OCI-LY1 (cell line): ENCODE data around the gene ARID3B.

Experiments used
- H2AFZ ChIP-seq: fragments of 200-600 bp; sonication (generic), shearing (Covaris generic); 2 replicates; pipeline ENCODE4 v1.6.0; 2014; ENCODE audit warnings: antibody characterized with exemption, mild to moderate bottlenecking, low read length
- H3F3A ChIP-seq: fragments of 200-600 bp; sonication (generic), shearing (Covaris generic); 2 replicates; pipeline ENCODE4 v1.6.0; 2014; ENCODE audit warnings: mild to moderate bottlenecking, antibody characterized with exemption, low read length, moderate library complexity; ENCODE audit not compliant: insufficient read depth
- H3K27ac ChIP-seq: fragments of 200-600 bp; sonication (generic); 2 replicates; pipeline ENCODE4 v1.5.1; 2014; ENCODE audit warnings: low read length, mixed run types, mild to moderate bottlenecking, low read depth; ENCODE audit not compliant: poor library complexity, severe bottlenecking
- H3K27me3 ChIP-seq: fragments of 200-600 bp; sonication (generic); 2 replicates; pipeline ENCODE4 v1.6.0; 2014; ENCODE audit warnings: antibody characterized with exemption, mild to moderate bottlenecking, low read length, moderate library complexity; ENCODE audit not compliant: insufficient read depth
- H3K36me3 ChIP-seq: fragments of 200-600 bp; sonication (generic); 2 replicates; pipeline ENCODE4 v1.6.1; 2014; ENCODE audit warnings: mild to moderate bottlenecking, antibody characterized with exemption, low read length, moderate library complexity, mixed read lengths; ENCODE audit not compliant: insufficient read depth
- H3K4me1 ChIP-seq: fragments of 200-600 bp; sonication (generic); 2 replicates; pipeline ENCODE4 v1.5.1; 2014; ENCODE audit warnings: mild to moderate bottlenecking, low read length, moderate library complexity; ENCODE audit not compliant: insufficient read depth, severe bottlenecking
- H3K4me2 ChIP-seq: fragments of 200-600 bp; sonication (generic), shearing (Covaris generic); 2 replicates; pipeline ENCODE4 v1.6.1; 2014; ENCODE audit warnings: low read length
- H3K4me3 ChIP-seq: fragments of 200-600 bp; sonication (generic); 2 replicates; pipeline ENCODE4 v1.5.1; 2014; ENCODE audit warnings: low read length, low read depth, mild to moderate bottlenecking, mixed read lengths; ENCODE audit not compliant: poor library complexity, severe bottlenecking
- H3K79me2 ChIP-seq: fragments of 200-600 bp; shearing (Covaris generic); 2 replicates; pipeline ENCODE4 v1.6.1; 2016; ENCODE audit warnings: mixed run types, low read length, mixed read lengths; ENCODE audit not compliant: insufficient read depth
- H3K9ac ChIP-seq: fragments of 200-600 bp; sonication (generic), shearing (Covaris generic); 2 replicates; pipeline ENCODE4 v1.6.1; 2014; ENCODE audit warnings: mild to moderate bottlenecking, low read length, mixed read lengths
- H3K9me2 ChIP-seq: fragments of 200-600 bp; sonication (generic), shearing (Covaris generic); 2 replicates; pipeline ENCODE4 v1.6.1; 2014; ENCODE audit warnings: low read depth, mild to moderate bottlenecking, low read length, mixed read lengths
- H3K9me3 ChIP-seq: fragments of 200-600 bp; shearing (Covaris generic); 2 replicates; pipeline ENCODE4 v1.6.1; 2014; ENCODE audit warnings: low read length, mixed read lengths
- H4K20me1 ChIP-seq: fragments of 200-600 bp; sonication (generic), shearing (Covaris generic); 2 replicates; pipeline ENCODE4 v1.6.0; 2016; ENCODE audit warnings: mild to moderate bottlenecking, low read length; ENCODE audit not compliant: insufficient read depth
- CTCF ChIP-seq: fragments of 200-600 bp; sonication (generic), shearing (Covaris generic); IDR thresholded peaks from 2 replicates; pipeline ENCODE4 v1.5.1; 2017; ENCODE audit warnings: mild to moderate bottlenecking, antibody characterized with exemption, low read length, moderate library complexity, mixed read lengths
- EZH2 ChIP-seq: fragments of 200-600 bp; sonication (generic), shearing (Covaris generic); IDR thresholded peaks from 2 replicates; pipeline ENCODE4 v1.8.0; 2017; ENCODE audit warnings: borderline replicate concordance, mixed run types, mild to moderate bottlenecking, antibody characterized with exemption, low read length, moderate library complexity, mixed read lengths

Gene ARID3B

DNA sequence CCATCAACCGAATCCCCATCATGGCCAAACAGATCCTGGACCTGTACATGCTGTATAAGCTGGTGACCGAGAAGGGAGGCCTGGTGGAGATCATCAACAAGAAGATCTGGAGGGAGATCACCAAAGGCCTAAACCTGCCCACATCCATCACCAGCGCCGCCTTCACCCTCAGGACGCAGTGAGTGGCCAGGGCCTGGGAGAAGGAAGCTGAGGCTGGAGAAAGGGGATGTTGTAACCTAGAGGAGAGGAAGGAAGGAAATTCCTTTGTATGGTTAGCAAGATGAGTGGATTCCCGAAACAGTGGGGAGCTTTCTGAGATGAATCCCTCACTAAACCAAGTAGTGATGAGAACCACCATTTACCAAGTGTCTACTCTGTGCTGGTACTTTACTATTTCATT is 48.8 kb downstream of the ARID3B start:
- H3K4me3 ChIP-seq, result no peak overlapping the region
- no peak overlapping the region for H3K4me2 ChIP-seq
- H3F3A ChIP-seq, result no peaks in the 10 kb centered on the region
- TF ChIP-seq CTCF, result no peak
- TF ChIP-seq EZH2, result no peak
- no peaks in the 10 kb centered on the region for H3K27me3 ChIP-seq
- H3K27ac ChIP-seq, result no peak overlapping the region
- H3K79me2 ChIP-seq, result no peaks in the 10 kb centered on the region
- H2AFZ ChIP-seq, result no peak overlapping the region
- H3K9ac ChIP-seq, result no peak overlapping the region
- no peaks in the 10 kb centered on the region for H3K9me3 ChIP-seq
- H3K9me2 ChIP-seq, result no peaks in the 10 kb centered on the region
- H3K4me1 ChIP-seq, result no peaks in the 10 kb centered on the region
- H3K36me3 ChIP-seq, result no peaks in the 10 kb centered on the region
- no peaks in the 10 kb centered on the region for H4K20me1 ChIP-seq

DNA sequence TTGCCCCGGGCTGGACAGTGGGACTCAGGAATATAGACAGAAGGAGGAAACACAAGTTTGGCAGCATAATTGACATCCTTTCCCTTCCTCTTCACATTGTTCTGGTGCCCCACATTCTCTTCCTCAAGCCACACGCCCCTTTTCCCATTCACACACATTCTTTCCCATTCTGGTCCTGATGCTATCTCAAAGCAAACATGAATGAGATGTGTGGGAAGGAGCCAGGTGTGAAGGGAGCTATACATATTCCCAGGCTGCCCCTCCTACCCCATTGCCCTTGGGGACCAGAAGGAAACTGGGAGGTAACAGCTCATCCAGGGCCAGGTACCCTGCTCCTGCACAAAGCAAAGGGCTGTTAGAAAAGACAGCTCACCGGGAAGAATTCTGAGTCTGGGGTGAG is 51.2 kb downstream of the ARID3B start:
- H3F3A ChIP-seq, result no peaks in the 10 kb centered on the region
- no peak overlapping the region for H3K4me3 ChIP-seq
- H3K27ac ChIP-seq, result no peak overlapping the region
- H3K4me2 ChIP-seq, result no peak overlapping the region
- H3K4me1 ChIP-seq, result no peaks in the 10 kb centered on the region
- no peaks in the 10 kb centered on the region for H3K9me2 ChIP-seq
- H3K79me2 ChIP-seq, result no peaks in the 10 kb centered on the region
- H3K9ac ChIP-seq, result no peak overlapping the region
- TF ChIP-seq CTCF (no peak), EZH2 (no peak)
- no peak overlapping the region for H2AFZ ChIP-seq
- H3K27me3 ChIP-seq, result no peaks in the 10 kb centered on the region
- H3K36me3 ChIP-seq, result no peaks in the 10 kb centered on the region
- H3K9me3 ChIP-seq, result no peaks in the 10 kb centered on the region
- H4K20me1 ChIP-seq, result no peaks in the 10 kb centered on the region

DNA sequence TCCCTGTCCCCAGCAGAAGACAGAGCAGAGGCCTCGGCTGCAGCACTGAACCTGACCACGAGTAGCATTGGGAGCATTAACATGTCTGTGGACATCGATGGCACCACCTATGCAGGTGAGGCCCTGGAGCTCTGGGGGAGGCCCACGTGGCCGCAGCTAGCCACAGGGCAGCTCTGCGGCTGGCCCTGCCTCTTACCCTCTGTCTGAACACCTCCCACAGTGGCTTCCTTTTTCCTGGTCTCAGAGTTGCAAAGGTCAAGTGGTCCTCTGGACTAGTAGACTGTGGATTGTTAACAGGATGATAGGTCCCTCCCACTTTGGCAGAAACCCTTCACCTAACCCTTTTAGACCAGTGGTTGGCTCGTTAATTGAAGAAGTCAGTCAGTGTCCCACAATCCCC is 52.1 kb downstream of the ARID3B start:
- Histone ChIP-seq H3K9me2 (no peaks in the 10 kb centered on the region), H2AFZ (no peak overlapping the region), H3K36me3 (no peaks in the 10 kb centered on the region), H3K79me2 (no peaks in the 10 kb centered on the region), H3K4me3 (no peak overlapping the region), H3K9ac (no peak overlapping the region), H3K27ac (no peak overlapping the region), H3K4me1 (peaks cover 4% of the 10 kb centered on the region), H3K9me3 (no peaks in the 10 kb centered on the region), H3F3A (no peaks in the 10 kb centered on the region), H3K4me2 (no peak overlapping the region), H3K27me3 (no peaks in the 10 kb centered on the region), H4K20me1 (no peaks in the 10 kb centered on the region)
- TF ChIP-seq CTCF (no peak), EZH2 (no peak)
